HEK293 (cell line): ENCODE results near the gene SECTM1.

ENCODE experiments used
- CTCF ChIA-PET: fragments of 350-600 bp; formaldehyde crosslinking; extraction: SDS; loops from one replicate; lab custom pipeline; 2021; ENCODE audit warnings: antibody characterized with exemption; lab: Yijun Ruan, JAX
- POLR2A ChIA-PET: fragments of 300-600 bp; formaldehyde crosslinking; extraction: SDS; loops from one replicate; lab custom pipeline; 2020; ENCODE audit warnings: antibody characterized with exemption, inconsistent platforms; lab: Yijun Ruan, JAX
- H3K27ac ChIP-seq: fragments of 200-500 bp; sonication (Bioruptor generic); 2 replicates; pipeline ENCODE4 v1.5.1; 2014; ENCODE audit warnings: low read depth, low read length, control low read depth, inconsistent platforms; ENCODE audit errors: extremely low read depth
- H3K36me3 ChIP-seq, 2 experiments: fragments of 200-500 bp in 1 of 2; sonication (Bioruptor generic) in 1 of 2; 1 replicate in 1 of 2; 2 replicates in 1 of 2; pipeline ENCODE4 v1.5.1; 2014 to 2017; ENCODE audit warnings: inconsistent platforms in 2 of 2, low read length in 2 of 2; ENCODE audit not compliant: control insufficient read depth in 2 of 2, insufficient read depth in 1 of 2
- H3K4me1 ChIP-seq: fragments of 200-500 bp; sonication (Bioruptor generic); 2 replicates; pipeline ENCODE4 v1.5.1; 2014; ENCODE audit warnings: mild to moderate bottlenecking, low read length, inconsistent platforms; ENCODE audit not compliant: control insufficient read depth, insufficient read depth
- H3K4me3 ChIP-seq: 2 replicates; pipeline ENCODE4 v1.5.1; 2011; ENCODE audit warnings: low read depth, mild to moderate bottlenecking, control low read depth, low read length, moderate library complexity
- H3K9me3 ChIP-seq: fragments of 200-500 bp; sonication (Bioruptor generic); 2 replicates; pipeline ENCODE4 v1.5.1; 2014; ENCODE audit warnings: low read depth, low read length, inconsistent platforms; ENCODE audit not compliant: control insufficient read depth, insufficient read depth
- BCL11B ChIP-seq: fragments of 450-650 bp; formaldehyde crosslinking; IDR thresholded peaks from 2 replicates; pipeline ENCODE4 v1.5.1; 2016; ENCODE audit warnings: low read depth, missing biosample characterization, missing genetic modification characterization
- GLIS1 ChIP-seq: fragments of 450-650 bp; formaldehyde crosslinking; IDR thresholded peaks from 2 replicates; pipeline ENCODE4 v1.5.1; 2016; ENCODE audit warnings: missing biosample characterization, missing genetic modification characterization
- IKZF3 ChIP-seq: fragments of 450-650 bp; IDR thresholded peaks from 2 replicates; pipeline ENCODE4 v1.5.0; 2018; ENCODE audit warnings: missing biosample characterization, mild to moderate bottlenecking, missing genetic modification characterization, moderate library complexity
- MEIS1 ChIP-seq: sonication (generic); formaldehyde crosslinking; IDR thresholded peaks from 2 replicates; pipeline ENCODE4 v1.8.1; 2022; ENCODE audit warnings: missing genetic modification reagents, mild to moderate bottlenecking, borderline replicate concordance
- ZBTB21 ChIP-seq: fragments of 450-650 bp; formaldehyde crosslinking; IDR thresholded peaks from 2 replicates; pipeline ENCODE4 v1.5.1; 2017; ENCODE audit warnings: missing biosample characterization, missing genetic modification characterization
- ZFP37 ChIP-seq: fragments of 450-650 bp; formaldehyde crosslinking; IDR thresholded peaks from 2 replicates; pipeline ENCODE4 v1.5.1; 2016; ENCODE audit warnings: missing biosample characterization, missing genetic modification characterization
- ZIC2 ChIP-seq: fragments of 450-650 bp; formaldehyde crosslinking; IDR thresholded peaks from 2 replicates; pipeline ENCODE4 v1.5.1; 2016; ENCODE audit warnings: missing biosample characterization, missing genetic modification characterization
- ZNF112 ChIP-seq: fragments of 450-650 bp; formaldehyde crosslinking; IDR thresholded peaks from 2 replicates; pipeline ENCODE4 v1.5.0; 2017; ENCODE audit warnings: missing biosample characterization, missing genetic modification characterization
- ZNF133 ChIP-seq: fragments of 450-650 bp; formaldehyde crosslinking; IDR thresholded peaks from 2 replicates; pipeline ENCODE4 v1.5.1; 2016; ENCODE audit warnings: missing biosample characterization, missing genetic modification characterization
- ZNF174 ChIP-seq: fragments of 450-650 bp; formaldehyde crosslinking; IDR thresholded peaks from 2 replicates; pipeline ENCODE4 v1.5.0; 2017; ENCODE audit warnings: missing biosample characterization, mild to moderate bottlenecking, missing genetic modification characterization
- ZNF2 ChIP-seq: fragments of 450-650 bp; formaldehyde crosslinking; IDR thresholded peaks from 2 replicates; pipeline ENCODE4 v1.5.1; 2016; ENCODE audit warnings: missing biosample characterization, missing genetic modification characterization
- ZNF335 ChIP-seq: fragments of 450-650 bp; formaldehyde crosslinking; conservative IDR thresholded peaks from 2 replicates; pipeline ENCODE4 v1.5.1; 2016; ENCODE audit warnings: missing biosample characterization, missing genetic modification characterization
- ZNF423 ChIP-seq: fragments of 450-650 bp; formaldehyde crosslinking; IDR thresholded peaks from 2 replicates; pipeline ENCODE4 v1.5.1; 2016; ENCODE audit warnings: missing biosample characterization, missing genetic modification characterization
- ZNF660 ChIP-seq: fragments of 450-650 bp; IDR thresholded peaks from 2 replicates; pipeline ENCODE4 v1.5.1; 2018; ENCODE audit warnings: missing biosample characterization, mild to moderate bottlenecking, missing genetic modification characterization
- ZNF707 ChIP-seq: fragments of 450-650 bp; formaldehyde crosslinking; IDR thresholded peaks from 2 replicates; pipeline ENCODE4 v1.5.1; 2016; ENCODE audit warnings: missing biosample characterization, missing genetic modification characterization
- ZNF76 ChIP-seq: fragments of 450-650 bp; formaldehyde crosslinking; IDR thresholded peaks from 2 replicates; pipeline ENCODE4; 2016; ENCODE audit warnings: low read depth, missing biosample characterization, missing genetic modification characterization, borderline replicate concordance
- ZNF768 ChIP-seq: fragments of 450-650 bp; formaldehyde crosslinking; IDR thresholded peaks from 2 replicates; pipeline ENCODE4 v1.5.1; 2018; ENCODE audit warnings: missing biosample characterization, mild to moderate bottlenecking, missing genetic modification characterization
- TF ChIP-seq, protein P1 (sequence below): IDR thresholded peaks from 2 replicates; pipeline ENCODE4 v1.6.1; 2011; ENCODE audit warnings: mild to moderate bottlenecking, low read depth, low read length, borderline replicate concordance
- TF ChIP-seq, protein P2 (sequence below): fragments of 450-650 bp; formaldehyde crosslinking; IDR thresholded peaks from 2 replicates; pipeline ENCODE4 v1.5.1; 2016; ENCODE audit warnings: missing biosample characterization, missing genetic modification characterization
- TF ChIP-seq, protein P3 (sequence below): fragments of 450-650 bp; formaldehyde crosslinking; IDR thresholded peaks from 2 replicates; pipeline ENCODE4 v1.5.1; 2016; ENCODE audit warnings: missing biosample characterization, missing genetic modification characterization
- TF ChIP-seq, protein P4 (sequence below): fragments of 450-650 bp; formaldehyde crosslinking; optimal IDR thresholded peaks from 2 replicates; pipeline ENCODE3; 2016; ENCODE audit warnings: missing biosample characterization, mild to moderate bottlenecking, missing genetic modification characterization
- TF ChIP-seq, protein P5 (sequence below): fragments of 450-650 bp; formaldehyde crosslinking; IDR thresholded peaks from 2 replicates; pipeline ENCODE4 v1.5.1; 2017; ENCODE audit warnings: missing biosample characterization, missing genetic modification characterization

Gene SECTM1

DNA sequence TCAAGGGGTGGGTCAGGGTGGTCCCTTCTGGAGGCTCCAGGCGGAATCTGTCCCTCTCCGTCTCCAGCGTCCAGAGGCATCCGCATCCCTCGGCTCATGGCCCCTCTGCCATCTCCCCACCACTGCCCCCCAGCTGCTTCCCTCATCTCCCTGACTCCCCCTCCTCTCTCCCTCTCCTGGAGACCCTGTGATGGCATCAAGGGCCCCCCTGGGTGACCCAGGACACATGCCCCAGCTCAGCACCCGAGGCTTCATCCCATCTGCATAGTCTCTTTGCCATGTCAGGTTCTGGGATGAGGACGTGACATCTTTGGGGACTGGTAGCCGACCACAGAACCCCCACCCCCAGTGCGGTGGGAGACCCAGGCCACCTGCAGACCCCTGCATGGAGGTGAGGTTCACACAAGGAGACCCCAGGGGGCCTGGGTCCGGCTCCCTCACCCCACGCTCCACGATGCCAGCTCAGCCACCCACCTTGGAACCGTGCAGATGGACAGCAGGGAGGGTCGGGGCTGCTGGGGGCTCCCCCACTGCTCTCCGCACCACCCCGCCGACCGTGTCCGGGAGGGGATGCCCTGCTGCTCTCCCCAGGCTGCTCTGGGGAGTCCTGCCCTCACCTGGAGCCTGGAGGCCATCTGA lies 3.8 kb downstream of the SECTM1 start:
- 0 out of 2 replicates have a peak, but pooled peaks have one; percentile 22 for TF ChIP-seq IKZF3 (tag by site-specific recombination)
- TF ChIP-seq ZNF660 (tag by site-specific recombination) = no peak
- TF ChIP-seq, all 188 proteins: peak for 1
- H3K36me3 ChIP-seq = no peaks in the 10 kb centered on the region
- peaks cover 21% of the 10 kb centered on the region for H3K4me1 ChIP-seq
- ChIA-PET CTCF (interaction anchor here (0.6 to 2.2 kb wide), 5 partner anchors 8 to 165 kb away, joined by 3 to 13 read pairs (median 4); no protein-coding TSS in a partner anchor), POLR2A (interaction anchor here (0.8 to 1.4 kb wide), 3 partner anchors 9 to 46 kb away, joined by 3 to 12 read pairs (median 3); no protein-coding TSS in a partner anchor)
- peak overlapping the region; percentile 19; the same call in 1 of the 2 replicates for H3K27ac ChIP-seq
- H3K4me3 ChIP-seq = no peak overlapping the region
- no peaks in the 10 kb centered on the region for H3K9me3 ChIP-seq

DNA sequence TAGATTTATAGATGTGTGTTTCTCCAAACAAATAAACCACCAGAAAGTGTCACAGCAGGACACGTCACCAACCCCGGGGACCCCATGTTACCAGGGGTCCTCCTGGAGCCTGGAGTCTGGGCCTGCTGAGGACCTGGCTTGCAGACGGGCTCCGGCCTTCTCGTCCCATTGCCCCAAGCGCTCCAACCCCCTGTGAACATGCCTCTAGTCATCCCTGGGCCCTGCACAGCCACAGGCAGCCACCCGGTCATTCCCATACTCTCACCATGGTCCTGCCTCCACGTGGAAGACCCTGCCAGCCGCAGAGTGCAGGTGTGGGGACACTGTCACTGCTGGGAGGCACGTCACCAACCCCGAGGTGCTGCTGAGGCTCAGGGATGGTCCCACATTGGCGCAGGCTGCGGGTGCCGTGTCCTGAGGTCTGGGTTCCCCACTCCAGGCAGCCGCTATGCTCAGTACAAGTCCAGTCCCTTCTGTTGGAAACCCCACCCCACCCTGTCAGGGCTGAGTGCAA lies 4.5 kb downstream of the SECTM1 start:
- H3K36me3 ChIP-seq = no peaks in the 10 kb centered on the region
- H3K4me3 ChIP-seq = no peak overlapping the region
- H3K27ac ChIP-seq = no peak overlapping the region; the same call in 1 of the 2 replicates
- CTCF ChIA-PET = interaction anchor here (0.6 kb wide), 1 partner anchor 62 kb away, joined by 3 read pairs; no protein-coding TSS in a partner anchor
- POLR2A ChIA-PET = interaction anchor here (0.7 kb wide), 1 partner anchor 37 kb away, joined by 5 read pairs; no protein-coding TSS in a partner anchor
- peaks cover 19% of the 10 kb centered on the region for H3K4me1 ChIP-seq
- TF ChIP-seq, protein P1, sequence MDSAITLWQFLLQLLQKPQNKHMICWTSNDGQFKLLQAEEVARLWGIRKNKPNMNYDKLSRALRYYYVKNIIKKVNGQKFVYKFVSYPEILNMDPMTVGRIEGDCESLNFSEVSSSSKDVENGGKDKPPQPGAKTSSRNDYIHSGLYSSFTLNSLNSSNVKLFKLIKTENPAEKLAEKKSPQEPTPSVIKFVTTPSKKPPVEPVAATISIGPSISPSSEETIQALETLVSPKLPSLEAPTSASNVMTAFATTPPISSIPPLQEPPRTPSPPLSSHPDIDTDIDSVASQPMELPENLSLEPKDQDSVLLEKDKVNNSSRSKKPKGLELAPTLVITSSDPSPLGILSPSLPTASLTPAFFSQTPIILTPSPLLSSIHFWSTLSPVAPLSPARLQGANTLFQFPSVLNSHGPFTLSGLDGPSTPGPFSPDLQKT = no peak
- TF ChIP-seq ZNF112 (tag by site-specific recombination) (no peak), BCL11B (tag by site-specific recombination) (no peak), ZNF768 (tag by site-specific recombination) (no peak), ZNF423 (0 out of 2 replicates have a peak, but pooled peaks have one; percentile 20), ZNF174 (no peak), ZNF707 (tag by site-specific recombination) (no peak), ZNF76 (tag by site-specific recombination) (no peak), ZIC2 (tag by site-specific recombination) (peak; percentile 77), ZNF133 (no peak), GLIS1 (peak; percentile 30; the same call in 1 of the 2 replicates), MEIS1 (CRISPR knock-in tag) (no peak), ZBTB21 (tag by site-specific recombination) (no peak), ZNF2 (no peak), ZFP37 (tag by site-specific recombination) (no peak), ZNF335 (peak; percentile 50)
- TF ChIP-seq, protein P2, sequence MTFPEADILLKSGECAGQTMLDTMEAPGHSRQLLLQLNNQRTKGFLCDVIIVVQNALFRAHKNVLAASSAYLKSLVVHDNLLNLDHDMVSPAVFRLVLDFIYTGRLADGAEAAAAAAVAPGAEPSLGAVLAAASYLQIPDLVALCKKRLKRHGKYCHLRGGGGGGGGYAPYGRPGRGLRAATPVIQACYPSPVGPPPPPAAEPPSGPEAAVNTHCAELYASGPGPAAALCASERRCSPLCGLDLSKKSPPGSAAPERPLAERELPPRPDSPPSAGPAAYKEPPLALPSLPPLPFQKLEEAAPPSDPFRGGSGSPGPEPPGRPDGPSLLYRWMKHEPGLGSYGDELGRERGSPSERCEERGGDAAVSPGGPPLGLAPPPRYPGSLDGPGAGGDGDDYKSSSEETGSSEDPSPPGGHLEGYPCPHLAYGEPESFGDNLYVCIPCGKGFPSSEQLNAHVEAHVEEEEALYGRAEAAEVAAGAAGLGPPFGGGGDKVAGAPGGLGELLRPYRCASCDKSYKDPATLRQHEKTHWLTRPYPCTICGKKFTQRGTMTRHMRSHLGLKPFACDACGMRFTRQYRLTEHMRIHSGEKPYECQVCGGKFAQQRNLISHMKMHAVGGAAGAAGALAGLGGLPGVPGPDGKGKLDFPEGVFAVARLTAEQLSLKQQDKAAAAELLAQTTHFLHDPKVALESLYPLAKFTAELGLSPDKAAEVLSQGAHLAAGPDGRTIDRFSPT (tag by site-specific recombination) = no peak
- TF ChIP-seq, protein P3, sequence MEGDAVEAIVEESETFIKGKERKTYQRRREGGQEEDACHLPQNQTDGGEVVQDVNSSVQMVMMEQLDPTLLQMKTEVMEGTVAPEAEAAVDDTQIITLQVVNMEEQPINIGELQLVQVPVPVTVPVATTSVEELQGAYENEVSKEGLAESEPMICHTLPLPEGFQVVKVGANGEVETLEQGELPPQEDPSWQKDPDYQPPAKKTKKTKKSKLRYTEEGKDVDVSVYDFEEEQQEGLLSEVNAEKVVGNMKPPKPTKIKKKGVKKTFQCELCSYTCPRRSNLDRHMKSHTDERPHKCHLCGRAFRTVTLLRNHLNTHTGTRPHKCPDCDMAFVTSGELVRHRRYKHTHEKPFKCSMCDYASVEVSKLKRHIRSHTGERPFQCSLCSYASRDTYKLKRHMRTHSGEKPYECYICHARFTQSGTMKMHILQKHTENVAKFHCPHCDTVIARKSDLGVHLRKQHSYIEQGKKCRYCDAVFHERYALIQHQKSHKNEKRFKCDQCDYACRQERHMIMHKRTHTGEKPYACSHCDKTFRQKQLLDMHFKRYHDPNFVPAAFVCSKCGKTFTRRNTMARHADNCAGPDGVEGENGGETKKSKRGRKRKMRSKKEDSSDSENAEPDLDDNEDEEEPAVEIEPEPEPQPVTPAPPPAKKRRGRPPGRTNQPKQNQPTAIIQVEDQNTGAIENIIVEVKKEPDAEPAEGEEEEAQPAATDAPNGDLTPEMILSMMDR (tag by site-specific recombination) = no peak
- TF ChIP-seq, protein P4, sequence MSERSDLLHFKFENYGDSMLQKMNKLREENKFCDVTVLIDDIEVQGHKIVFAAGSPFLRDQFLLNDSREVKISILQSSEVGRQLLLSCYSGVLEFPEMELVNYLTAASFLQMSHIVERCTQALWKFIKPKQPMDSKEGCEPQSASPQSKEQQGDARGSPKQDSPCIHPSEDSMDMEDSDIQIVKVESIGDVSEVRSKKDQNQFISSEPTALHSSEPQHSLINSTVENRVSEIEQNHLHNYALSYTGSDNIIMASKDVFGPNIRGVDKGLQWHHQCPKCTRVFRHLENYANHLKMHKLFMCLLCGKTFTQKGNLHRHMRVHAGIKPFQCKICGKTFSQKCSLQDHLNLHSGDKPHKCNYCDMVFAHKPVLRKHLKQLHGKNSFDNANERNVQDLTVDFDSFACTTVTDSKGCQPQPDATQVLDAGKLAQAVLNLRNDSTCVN (tag by site-specific recombination) = no peak
- TF ChIP-seq, protein P5, sequence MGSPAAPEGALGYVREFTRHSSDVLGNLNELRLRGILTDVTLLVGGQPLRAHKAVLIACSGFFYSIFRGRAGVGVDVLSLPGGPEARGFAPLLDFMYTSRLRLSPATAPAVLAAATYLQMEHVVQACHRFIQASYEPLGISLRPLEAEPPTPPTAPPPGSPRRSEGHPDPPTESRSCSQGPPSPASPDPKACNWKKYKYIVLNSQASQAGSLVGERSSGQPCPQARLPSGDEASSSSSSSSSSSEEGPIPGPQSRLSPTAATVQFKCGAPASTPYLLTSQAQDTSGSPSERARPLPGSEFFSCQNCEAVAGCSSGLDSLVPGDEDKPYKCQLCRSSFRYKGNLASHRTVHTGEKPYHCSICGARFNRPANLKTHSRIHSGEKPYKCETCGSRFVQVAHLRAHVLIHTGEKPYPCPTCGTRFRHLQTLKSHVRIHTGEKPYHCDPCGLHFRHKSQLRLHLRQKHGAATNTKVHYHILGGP (tag by site-specific recombination) = no peak
- no peaks in the 10 kb centered on the region for H3K9me3 ChIP-seq
